Stimulated activated CD4-positive, alpha-beta T cell treated with anti-CD3 and anti-CD28 coated beads, Interleukin-2, amount 100 ng/mL, for 24 hours (primary cell): ENCODE data around the gene HDAC8.
A peak's percentile ranks its signal among the peaks of the same experiment; 100 is the strongest.
"Not testable (repeated sequence)": the region's sequence is repeated elsewhere in the genome, so short reads cannot be mapped to it uniquely, and the experiment has no call there.

Experiments
- DNase-seq, 2 donors: peaks; one replicate each; pipeline ENCODE4 v3.0.0-alpha.2; 2020

The HDAC8 gene

DNA sequence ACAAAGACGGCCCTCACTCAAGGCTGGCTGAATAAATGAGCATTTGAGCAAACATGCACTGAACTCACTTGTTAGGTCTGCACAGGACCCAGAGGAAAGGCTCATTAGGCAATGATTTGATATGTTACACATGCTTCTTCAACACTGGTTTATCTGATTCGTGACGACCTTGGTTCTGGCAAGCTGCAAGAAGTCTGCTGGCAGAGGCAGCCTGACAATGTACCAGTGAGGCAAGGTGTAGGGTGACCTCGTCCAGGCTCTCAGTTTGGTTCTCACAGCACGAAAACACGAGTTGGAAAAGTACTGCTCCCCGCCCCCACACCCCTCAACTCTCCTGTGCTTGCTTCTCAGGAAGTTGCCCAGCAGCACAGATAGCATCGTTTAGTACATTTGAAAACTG, 203.8 kb downstream of the HDAC8 start:
- no peak for DNase-seq

DNA sequence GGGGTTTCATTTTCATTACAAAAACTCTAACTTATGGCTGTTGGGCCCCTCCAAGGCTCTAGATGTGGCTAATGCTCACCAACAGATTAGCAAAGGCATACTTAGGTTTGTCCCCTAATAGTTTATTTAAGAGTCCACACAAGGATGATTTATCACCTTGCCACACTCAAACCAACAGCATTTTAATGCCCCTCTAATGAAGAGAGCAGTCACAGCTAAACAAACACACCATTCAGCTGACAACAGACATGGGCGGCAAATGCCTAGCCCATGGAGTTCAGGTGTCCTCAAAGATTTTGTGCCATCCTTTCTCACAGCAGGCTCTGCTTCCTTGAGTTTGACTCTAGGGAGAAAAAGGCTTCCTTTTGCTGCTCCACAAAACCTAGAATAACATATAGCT, 205.1 kb downstream of the HDAC8 start:
- no peak for DNase-seq

DNA sequence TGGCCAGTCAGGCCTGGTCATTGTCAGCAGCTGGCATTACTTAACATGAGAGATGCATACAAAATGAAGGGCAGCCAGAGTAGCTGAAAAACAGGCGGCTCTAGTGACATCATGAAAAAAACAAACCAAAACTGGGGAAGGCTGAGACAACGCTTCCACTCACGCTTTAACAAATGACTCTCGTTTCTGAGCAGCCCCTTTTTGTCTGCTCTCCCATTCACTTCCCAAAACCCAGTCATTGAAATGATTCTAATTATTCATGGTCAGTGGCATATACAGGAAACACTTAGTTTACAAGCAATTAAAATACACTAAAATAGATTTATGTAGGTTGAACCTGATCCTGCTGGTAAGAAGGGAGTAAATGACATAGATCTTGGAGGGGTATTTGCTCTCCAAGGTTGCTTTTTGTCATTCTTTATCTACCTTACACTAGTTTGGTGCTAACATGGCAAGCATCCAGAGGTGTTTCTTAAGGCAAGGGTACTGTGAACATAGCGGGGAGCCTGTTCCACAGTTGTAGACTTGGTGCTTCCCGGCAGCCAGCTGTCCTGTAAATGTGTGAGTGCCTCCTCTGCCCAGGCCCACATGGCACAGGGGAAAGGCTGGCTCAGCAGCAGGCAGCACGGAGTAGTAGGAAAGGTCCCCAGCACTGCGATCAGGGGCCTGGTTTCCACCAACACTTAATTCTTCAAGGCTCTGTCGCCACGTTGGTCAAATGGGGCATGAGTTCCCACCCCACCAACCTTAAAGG, 205.8 kb downstream of the HDAC8 start:
- no peak for DNase-seq

DNA sequence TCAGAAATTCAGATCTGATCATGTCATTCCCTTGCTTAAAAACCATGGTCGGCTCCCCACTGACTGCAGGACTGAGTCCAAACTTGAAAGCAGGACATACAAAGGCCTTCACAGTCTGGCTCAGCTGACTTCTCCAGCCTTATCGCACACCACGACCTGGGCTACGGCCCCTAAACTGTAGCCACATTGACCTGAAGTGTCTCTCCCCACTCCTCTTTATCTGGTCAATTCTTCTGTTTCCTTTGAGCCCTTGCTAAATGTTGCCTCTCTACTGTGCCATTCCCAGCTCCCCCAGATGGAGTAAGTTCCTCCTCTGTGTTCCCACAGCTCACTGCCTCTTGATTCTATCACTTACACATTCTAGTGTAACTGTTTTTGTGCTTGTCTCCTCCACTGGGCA, 206.5 kb downstream of the HDAC8 start:
- no peak for DNase-seq

GRCh38 chrX:72365126-72365525, 207.5 kb downstream of the HDAC8 start:
- no peak for DNase-seq

DNA sequence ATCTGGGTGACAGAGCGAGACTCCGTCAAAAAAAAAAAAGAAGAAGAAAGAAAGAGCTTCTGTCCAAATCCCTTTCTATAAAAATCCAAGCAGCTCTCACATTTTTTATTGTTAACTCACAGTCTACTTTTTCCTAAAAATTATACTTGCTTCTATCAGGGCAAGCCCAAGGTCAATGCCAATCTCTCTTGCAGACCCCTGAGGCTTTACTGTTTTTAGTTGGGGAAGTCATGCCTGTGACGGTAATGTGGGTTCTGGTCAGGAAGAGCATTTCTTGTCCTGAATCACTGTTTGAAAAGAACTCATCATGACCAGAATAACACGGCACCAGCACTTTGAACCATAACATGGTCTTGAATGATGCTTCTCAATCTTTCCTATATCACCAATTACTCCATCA, 212.3 kb downstream of the HDAC8 start:
- DNase-seq, result no peak

GRCh38 chrX:72358313-72358712, 214.3 kb downstream of the HDAC8 start:
- DNase-seq, result no peak

GRCh38 chrX:72352786-72353185, 219.9 kb downstream of the HDAC8 start:
- DNase-seq, result no peak

DNA sequence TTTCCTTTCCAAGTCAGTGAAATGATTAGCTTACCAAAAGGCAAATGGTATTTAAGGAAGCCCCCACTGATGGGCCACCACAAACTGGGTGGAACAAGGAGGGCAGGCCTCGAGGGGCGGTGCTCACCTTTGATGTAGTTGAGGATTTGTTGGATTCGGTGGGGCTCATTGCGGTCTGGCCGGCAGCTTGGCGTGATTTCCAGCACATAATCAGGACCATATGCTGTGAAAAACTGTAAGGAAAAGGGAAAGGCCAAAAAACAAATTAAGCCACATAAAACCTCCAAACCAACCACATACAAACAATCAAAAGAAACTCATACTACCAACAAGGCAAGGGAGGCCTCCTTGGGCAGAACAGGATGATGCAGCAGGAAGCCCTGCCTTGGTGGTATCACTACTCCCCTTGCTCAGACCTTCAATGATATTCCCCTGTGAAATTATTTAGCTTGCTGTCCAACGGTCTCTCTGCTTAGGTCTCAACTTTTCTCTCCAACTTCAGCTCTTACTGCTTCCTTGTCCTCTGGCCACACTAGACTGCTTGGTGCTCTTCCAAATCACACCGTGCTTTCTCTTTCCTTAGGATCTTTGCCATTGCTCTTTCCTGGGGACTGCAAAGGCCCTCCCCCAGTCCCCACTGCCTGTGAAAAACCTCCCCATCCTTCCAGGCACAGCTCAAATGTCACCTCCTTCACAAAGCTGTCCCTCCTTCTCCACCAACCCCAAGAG, 220.9 kb downstream of the HDAC8 start:
- DNase-seq, result no peak

DNA sequence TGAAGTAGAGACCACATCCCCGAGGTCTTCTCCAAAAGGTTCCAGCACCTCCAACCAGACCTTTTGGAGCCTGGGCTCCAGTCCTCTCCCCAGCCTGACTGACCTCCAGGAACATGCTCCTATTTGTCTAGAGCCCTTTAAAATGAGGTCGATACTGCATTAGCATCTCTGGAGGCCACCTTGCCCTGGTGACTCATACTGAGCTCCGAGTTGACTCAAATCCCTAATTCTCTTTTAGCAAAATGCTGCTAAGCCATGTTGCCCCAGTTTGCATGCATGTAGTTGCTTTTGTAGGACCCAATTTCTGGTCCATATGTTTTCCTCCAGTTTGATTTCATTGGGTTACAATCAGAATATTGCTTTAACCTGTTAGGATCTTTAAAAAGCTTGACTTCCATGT, 223.5 kb downstream of the HDAC8 start:
- peak; percentile 5 to 17 for DNase-seq

GRCh38 chrX:72348247-72348979, 224.2 kb downstream of the HDAC8 start:
- DNase-seq, result peak; percentile 14 to 18

GRCh38 chrX:72347366-72347765, 225.3 kb downstream of the HDAC8 start:
- no peak for DNase-seq

GRCh38 chrX:72346302-72346949, 226.2 kb downstream of the HDAC8 start:
- no peak for DNase-seq

GRCh38 chrX:72340626-72341025, 232.0 kb downstream of the HDAC8 start:
- no peak for DNase-seq

GRCh38 chrX:72340041-72340440, 232.6 kb downstream of the HDAC8 start:
- no peak for DNase-seq

GRCh38 chrX:72330131-72330530, 242.5 kb downstream of the HDAC8 start:
- no peak for DNase-seq

- DNase-seq, result no peak
Observed at GRCh38 chrX:72326605-72327300, 245.9 kb downstream of the HDAC8 start.

GRCh38 chrX:72319651-72320050, 253.0 kb downstream of the HDAC8 start:
- DNase-seq, result not testable (repeated sequence)

GRCh38 chrX:72317139-72317538, 255.5 kb downstream of the HDAC8 start:
- DNase-seq, result no peak

- DNase-seq, result no peak
Observed at GRCh38 chrX:72316408-72317110, 256.1 kb downstream of the HDAC8 start.

- no peak for DNase-seq
Observed at GRCh38 chrX:72314881-72315280, 257.8 kb downstream of the HDAC8 start.
